GM20431 (cell line): ENCODE results near the gene GON4L.
"Not testable (repeated sequence)": the region's sequence is repeated elsewhere in the genome, so short reads cannot be mapped to it uniquely, and the experiment has no call there.

Source experiments
- in situ Hi-C: fragments of 300-500 bp; cut with MseI, MboI; formaldehyde crosslinking; loops from one replicate; pipeline ENCODE4 v1.15.0; 2020; ENCODE audit warnings: low sequenced_read_pairs; ENCODE audit not compliant: unreplicated experiment

The GON4L gene

DNA sequence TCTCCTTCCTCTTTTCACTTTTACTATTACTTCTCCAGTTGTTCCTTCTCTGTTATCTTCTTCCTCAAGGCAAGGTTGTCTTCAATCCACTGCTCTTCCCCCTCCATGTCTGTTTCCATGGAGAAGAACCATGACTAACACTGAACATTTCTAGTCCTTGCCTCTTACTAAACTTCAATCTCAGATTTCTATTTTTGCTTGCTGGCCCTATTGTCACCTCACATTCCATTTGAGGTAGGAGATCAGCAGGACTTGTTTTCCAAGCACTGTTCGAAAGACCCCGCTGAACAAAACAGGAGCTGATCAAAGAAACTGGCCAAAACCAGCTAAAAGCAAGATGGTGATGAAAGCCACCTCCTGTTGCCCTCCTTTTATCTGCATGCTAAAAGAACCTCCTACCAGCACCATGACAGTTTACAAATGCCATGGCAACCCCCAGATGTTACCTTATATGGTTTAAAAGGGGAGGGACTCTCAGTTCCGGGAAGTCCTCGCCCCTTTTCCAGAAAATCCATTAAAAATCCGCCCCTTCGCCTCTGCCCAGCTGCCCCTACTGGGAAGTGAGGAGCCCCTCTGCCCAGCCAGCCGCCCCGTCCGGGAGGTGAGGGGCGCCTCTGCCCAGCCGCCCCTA is 22.6 kb downstream of the GON4L start:
- in situ Hi-C loops = no loop called here

DNA sequence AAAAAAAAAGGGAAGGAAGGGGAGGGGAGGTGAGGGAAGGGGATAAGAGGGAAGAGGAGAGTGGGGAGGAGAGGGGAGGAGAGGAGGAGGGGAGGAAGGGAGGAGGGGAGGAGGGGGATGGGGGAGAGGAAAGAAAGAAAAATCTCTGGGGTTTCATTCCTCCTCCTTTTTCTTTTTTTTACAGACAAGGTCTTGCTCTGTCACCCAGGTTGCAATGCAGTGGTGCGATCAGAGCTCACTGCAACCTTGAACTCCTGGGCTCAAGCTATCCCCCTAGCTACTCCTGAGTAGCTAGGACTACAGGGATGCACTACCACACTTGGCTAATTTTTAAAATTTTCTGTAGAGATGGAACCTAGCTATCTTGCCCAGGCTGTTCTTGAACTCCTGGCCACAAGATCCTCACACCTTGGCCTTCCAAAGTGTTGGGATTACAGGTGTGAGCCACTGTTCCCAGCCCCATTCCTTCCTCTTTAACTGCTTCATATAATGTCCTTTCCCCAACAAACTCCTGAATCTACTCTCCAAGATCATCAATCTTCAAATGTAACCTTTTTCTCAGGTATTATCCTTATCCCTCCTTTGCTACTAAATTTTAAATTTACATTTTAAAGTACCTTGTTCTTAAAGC is 23.2 kb downstream of the GON4L start:
- in situ Hi-C loops = no loop called here

DNA sequence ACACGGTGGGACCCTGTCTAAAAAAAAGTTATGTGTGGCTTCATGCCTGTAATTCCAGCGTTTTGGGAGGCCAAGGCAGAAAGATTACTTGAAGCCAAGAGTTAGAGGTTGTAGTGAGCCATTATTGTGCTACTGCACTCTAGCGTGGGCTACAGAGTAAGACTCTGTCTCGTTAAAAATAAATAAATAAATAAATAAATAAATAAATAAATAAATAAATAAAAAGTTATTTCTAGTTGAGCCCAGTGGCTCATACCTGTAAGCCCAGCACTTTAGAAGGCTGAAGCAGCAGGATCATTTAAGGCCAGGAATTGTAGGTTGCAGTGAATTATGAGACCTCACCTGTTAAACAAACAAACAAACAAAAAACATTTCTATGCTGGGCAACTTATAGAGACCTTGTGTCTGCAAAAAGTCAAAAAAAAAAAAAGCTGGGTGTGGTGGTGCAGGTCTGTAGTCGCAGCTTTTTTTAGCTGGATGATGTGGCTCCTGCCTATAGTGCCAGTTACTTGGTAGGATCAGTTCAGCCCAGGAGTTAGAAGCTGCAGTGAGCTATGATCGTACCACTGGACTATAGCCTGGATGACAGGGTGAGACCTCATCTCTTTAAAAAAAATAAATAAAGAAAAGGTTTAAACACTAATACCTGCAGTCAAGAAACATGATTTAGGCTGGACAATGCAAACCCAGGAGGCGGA is 25.6 kb downstream of the GON4L start:
- in situ Hi-C loops = no loop called here

DNA sequence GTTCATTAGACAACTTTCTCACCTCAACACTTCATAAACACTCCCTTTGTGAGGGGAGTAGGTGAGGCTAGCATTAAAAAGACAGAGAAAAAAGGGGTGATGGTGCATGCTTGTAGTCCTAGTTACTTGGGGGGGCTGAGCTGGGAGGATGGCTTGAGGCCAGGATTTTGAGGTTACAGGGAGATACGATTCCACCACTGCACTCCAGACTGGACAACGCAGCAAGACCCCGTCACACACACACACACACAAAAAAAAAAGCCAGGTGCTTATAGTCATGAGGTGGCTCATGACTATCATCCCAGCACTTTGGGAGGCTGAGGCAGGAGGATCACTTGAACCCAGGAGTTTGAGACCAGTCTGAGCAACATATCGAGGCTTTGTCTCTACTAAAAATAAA is 29.6 kb downstream of the GON4L start:
- in situ Hi-C loops = no loop called here

DNA sequence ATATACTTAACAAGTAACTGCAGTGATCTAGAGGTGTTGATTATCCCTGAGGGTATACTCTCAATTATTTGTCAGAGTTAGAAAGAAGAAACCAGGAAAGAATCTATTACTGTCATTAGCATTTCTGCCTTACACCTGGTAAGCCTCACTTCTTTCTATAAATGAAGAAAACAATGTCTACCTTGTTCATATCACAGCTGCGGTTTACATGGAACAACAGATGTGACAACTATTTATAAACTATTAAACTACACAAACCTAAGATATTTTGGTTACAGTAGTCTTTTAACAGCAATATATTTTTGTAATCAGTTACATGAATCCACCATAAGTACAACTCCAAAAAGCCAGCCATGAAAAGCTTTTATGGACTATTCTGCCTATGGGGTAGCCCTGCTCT is 40.7 kb downstream of the GON4L start:
- in situ Hi-C loops = no loop called here

DNA sequence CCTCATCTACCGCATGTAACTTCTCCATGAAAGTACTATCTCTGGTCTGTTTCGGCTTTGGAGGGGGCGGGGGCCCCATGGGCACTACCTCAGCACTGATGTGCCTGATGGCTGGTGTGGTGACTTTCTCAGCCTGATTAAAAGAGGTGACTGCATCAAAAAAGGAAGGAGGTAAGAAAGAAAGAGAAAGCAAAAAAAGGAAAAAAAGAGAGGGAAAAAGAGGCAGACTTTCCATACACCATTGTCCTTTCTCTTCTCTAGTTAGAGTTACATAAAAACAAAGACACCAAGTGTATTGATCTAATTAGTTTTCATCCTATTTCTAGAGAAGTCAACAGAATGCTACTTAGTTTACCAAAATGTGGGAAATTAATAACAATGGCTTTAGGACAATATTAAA is 43.3 kb downstream of the GON4L start:
- in situ Hi-C loops = no loop called here

DNA sequence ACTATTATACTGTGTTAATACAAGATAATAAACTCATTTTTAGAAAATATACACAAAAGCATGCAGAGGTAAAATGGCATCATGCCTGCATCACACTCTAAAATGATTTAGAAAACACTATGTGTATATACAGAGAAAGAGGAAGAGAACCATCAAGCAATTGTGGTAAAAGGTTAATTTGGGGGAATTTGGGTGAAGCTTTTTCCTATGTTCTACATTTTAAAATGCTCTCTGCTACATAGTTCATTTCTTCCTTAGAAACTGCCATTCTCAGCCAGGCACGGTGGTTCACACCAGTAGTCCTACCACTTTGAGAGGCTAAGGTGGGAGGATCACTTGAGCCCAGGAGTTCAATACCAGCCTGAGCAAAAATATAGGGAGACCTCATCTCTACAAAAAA is 44.1 kb downstream of the GON4L start:
- in situ Hi-C loops = no loop called here

DNA sequence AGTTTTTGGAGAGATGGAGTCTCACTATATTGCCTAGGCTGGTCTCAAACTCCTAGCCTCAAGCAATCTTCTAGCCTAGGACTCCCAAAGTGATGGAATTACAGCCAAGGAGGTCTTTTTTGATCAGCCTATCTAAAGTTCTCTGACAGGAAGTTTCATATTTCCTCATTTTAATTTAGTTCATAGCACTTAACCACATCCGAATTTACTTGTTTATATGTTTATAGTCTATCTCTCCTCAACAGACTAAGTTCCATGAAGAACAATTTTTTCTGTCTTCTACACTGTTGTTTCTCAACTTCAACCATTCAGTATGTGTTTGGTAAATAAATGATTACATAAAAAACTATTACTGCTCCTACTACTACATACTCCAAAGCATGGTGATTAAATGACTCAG is 47.9 kb downstream of the GON4L start:
- in situ Hi-C loops = no loop called here

DNA sequence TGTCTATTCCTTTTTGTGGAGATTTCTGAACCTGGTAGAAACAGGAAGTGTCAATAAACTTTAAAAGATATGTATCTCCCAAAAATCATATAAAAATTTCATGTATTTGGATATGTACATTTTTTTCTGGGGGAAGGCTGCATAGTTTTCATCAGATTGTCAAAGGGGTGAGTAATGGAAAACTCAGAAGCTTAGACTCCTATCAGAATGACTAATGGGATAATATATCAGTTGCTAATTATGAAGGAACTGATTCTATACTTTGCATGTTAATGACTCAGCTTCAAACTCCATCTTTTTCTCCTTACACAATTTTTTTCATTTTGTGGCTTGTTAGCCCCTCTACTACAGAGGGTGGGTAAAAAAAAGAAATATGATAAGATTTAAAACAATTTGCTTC is 55.9 kb downstream of the GON4L start:
- in situ Hi-C loops = no loop called here

DNA sequence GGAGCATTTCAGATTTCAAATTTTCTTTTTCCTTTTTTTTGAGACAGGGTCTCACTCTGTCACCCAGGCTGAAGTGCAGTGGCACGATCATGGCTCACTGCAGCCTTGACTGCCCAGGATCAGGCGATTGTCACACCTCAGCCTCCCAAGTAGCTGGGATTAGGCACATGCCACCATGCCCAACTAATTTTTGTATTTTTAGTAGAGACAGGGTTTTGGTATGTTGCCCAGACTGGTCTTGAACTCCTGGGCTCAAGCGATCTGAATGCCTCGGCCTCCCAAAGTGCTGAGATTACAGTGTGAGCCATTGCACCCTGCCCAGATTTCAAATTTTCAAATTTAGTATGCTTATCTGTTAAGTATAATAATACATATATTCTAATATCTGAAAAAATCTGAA is 61.4 kb downstream of the GON4L start:
- in situ Hi-C loops = not testable (repeated sequence)

DNA sequence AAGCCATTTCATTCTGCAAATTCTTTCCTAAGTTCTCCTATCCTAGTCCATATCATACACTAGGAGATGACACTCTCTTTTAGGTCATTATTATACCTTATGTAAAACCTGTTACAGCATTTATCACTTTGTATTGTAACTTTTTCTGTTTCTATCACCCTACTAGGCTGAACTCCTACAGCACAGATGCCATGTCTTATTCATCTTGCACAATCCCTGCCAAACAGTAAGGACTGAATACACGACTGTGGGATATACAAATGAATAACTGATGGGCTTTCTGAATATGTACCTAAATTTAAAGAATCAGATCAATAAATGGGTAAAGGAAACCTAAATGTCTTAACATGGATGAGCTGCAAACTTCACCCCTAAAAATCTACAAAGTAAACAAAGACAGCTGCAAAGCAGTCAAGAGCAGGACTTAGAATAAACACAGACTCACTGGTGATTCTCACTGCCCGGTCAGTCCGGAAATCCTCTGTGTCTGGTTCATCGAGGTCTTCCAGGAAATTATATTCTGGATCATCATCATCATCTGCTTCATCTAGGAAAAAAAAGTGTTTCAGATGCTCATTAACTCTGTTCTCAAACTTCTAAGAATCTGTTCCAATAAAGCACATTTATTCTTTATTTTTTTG is 62.3 kb downstream of the GON4L start:
- in situ Hi-C loops = no loop called here

DNA sequence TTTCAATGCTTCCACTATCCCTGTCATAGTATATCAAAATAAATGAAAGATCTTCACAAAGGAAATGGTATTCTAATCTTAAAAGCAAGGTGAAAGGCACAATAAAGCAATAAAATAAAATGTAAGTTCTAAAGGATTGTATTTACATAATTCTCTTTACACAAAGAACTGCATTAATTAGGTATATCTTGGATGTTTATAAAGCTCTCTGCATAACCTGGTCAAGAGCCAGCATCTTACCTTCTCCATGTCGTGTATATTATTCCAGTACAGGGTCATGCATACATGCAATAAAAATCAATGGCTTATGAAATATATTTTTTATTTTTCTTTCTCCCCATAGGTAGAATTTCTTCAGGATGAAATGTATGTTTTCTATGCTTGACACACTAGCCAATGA is 63.8 kb downstream of the GON4L start:
- in situ Hi-C loops = no loop called here

DNA sequence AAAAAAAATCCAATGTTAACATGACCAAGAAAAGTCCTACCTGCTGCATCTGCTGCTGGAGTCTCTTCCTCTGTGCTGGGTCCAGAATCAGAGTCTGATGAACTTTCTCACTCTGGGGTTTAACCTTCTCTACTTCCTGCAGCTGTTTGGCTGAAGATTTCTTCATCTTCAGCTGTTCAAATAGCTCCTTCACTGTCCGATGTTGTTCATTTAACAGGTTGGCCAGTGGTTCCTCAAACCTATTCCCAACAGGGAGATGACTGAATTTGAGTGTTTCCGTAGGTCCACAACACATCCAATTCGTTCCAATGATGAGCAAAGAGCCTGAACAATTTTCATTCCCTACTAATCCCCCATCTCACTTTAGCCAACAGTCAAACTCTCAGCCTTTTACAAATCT is 79.4 kb downstream of the GON4L start:
- in situ Hi-C loops = no loop called here

DNA sequence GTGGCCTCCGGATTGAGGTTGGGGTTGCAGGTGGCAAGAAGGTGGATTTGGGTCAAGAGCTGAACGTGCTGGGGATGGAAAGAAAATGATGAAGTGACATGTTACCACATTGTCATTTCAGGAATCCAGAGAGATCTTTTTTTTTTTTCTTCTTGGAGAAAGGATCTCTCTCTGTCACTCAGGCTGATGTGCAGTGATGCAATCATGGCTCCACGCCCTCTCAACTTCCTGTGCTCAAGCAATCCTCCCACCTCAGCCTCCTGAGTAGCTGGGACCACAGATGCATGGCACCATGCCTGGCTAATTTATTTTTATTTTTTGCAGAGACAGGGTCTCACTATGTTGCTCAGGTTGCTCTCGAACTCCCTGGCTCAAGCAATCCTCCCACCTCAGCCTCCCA is 80.6 kb downstream of the GON4L start:
- in situ Hi-C loops = no loop called here

DNA sequence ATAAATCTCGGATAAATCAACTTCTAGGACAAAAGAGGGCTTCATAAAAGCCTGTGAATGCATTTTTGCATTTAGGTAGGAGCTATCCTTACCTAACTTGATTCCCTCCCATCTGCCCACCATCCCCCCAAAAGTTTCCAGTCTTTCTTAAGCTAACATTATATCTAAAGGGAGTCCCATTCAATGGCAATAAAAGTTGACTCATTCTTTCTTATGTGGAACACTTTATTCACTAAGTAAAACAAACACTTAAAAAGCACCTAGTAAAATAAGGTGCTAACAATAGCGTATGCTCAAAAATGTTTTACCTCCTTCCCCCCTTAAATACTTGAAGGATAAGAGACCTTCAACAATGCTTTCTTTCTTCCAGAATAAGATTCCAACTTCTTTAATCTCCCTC is 83.8 kb downstream of the GON4L start:
- in situ Hi-C loops = no loop called here

DNA sequence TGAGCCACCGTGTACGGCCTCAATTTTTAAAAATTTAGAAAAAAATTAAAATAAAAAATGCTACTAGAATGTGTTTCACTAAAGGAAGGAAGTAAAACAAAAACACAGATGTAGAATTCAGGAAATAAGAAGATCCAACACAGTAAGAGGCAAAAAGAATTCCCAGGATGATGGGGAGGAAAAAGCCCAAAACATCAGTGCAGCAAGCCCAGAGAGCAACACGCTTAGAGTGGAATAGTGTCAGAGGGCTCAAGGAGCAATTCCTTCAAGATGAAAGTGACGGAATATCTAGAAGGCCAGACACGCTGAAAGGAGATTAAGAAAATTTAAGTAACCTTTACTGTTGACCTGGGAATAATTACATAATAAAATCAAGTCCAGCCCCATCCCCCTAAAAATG is 87.8 kb downstream of the GON4L start:
- in situ Hi-C loops = no loop called here

DNA sequence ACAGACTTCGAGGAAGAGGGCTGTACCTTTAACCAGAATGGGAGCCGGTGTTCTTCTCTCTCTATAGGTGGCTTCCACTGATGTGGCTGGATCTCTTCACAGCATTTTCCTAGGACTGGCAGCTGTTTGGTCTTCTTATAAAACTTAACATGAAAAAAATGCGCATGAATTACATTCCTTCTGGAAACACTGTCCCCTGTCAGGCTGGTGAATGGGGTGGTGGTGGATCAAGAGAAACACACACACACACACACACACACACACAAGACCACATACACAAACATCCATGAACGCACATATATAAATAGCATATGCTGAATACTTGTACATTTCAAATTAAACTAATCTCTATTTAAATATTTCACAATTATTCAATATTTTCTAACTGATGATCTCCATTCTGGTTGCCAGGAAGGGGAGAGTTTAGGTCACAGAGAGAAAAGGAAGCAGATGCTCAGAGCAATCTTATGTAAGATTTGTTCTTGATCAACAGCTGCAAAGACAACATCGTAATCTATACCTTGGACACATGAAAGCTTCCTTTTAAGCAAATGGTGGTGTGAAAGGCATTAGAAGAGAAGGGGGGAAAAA is 89.5 kb downstream of the GON4L start:
- in situ Hi-C loops = not testable (repeated sequence)

DNA sequence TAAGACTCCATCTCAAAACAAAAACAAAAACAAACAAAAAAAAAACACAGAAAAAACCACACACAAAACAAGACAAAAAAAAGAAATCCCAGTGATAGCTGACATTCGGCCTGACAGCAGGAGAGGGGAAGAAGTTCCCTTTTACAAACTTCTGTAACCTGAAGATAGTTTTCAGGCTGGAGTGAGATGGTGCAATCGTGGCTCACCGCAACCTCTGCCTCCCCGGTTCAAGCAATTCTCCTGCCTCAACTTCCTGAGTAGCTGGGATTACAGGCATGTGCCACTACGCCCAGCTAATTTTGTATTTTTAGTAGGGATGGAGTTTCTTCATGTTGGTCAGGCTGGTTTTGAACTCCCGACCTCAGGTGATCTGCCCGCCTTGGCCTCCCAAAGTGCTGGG is 93.0 kb downstream of the GON4L start:
- in situ Hi-C loops = not testable (repeated sequence)

DNA sequence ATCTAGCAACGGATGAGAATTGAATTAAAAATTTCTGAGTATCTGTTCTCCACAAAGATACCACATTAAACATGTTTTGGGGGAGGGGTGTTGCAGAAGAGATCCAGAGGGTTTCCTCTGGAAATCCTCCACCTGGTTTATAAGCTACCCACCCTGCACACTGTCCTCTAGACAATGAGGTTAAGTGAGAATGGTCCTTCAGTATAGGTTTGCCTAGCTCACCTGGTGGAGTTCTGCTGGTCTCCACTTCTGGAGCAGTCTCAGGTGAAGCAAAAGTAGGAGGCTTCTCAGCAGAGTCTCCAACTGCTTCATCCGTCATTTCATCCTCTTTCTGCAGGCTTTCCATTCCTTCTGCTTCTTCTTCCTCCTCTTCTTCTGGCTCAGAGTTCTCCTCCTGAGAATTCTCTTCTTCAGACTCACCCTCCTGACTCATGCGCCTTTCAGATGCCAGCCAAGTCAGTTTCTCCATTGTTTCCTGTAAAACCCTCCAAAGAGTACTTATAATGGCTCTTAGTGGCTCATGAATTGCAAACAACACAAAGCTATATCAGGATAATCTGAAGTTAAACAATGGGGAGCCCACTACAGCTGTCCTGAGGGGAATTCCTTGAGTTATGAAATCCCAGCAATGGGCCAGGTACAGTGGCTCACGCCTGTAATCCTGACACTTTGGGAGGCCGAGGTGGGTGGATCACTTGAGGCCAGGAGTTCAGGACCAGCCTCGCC is 93.8 kb downstream of the GON4L start:
- in situ Hi-C loops = not testable (repeated sequence)

DNA sequence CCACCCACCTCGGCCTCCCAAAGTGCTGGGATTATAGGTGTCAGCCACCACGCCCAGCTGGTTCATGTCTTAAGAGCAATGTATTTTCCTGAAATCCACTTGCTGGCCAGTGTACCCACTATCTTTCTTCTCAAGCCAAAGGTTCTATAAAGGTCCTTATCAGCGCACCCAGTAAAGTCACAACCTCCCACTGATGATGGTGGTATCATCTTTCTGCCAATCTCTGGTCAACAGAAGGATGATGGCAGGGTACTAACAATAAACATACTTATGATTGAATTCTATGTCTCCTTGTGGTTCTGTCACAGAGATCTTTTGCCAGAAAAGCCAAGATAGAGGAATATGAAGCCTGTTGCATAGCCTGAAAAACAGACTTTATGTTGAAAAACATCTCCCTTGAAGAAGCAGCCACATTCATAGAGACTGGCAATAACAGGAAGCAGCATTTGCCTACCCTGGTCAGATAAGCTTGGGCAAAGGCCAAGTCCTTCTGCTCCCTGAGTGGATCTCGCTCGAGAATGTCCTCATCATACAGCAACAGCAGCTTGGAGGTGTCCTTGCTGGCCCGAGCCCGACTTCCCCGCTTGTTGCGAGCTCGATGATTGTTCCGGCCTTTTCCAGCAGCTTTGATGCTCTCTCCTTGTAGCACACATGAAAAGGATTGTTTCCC is 95.1 kb downstream of the GON4L start:
- in situ Hi-C loops = no loop called here
